Measurements from ENCODE around the gene PPP1R36. TPM values are rescaled to one million over a fixed set of nuclear protein-coding genes. Genes with fewer than 3 reads are reported as not detected.

Gene PPP1R36
- total RNA-seq, 1 donor from 2014 or later = not detected

GRCh38 chr14:64507376-64508156 is 42.2 kb upstream of the PPP1R36 start:
- Histone ChIP-seq H3K36me3 (no peaks in the 10 kb centered on the region), H3K4me3 (peak overlapping the region; percentile 91 to 94), H3K9me3 (no peaks in the 10 kb centered on the region), H3K27ac (no peak overlapping the region), H3K4me1 (peaks cover 4 to 34% of the 10 kb centered on the region in 2 donors), H3K27me3 (no peaks in the 10 kb centered on the region)
- intact Hi-C loops (cut with DNase I) = loop anchor here (10.0 kb wide), 1 partner anchor 863 kb away; the partner anchor contains the start of gene WDR89
- no peak for DNase-seq (ENCODE audit: low spot score in 2 of 2)
- no peak for TF ChIP-seq CTCF (IDR thresholded peaks at IDR 0.05)

GRCh38 chr14:64508215-64508776 is 41.5 kb upstream of the PPP1R36 start:
- H3K4me1 ChIP-seq = peaks cover 3 to 37% of the 10 kb centered on the region in 2 donors
- H3K27me3 ChIP-seq = no peaks in the 10 kb centered on the region
- H3K36me3 ChIP-seq = no peaks in the 10 kb centered on the region
- no peak for TF ChIP-seq CTCF (IDR thresholded peaks at IDR 0.05)
- no peak overlapping the region for H3K4me3 ChIP-seq
- intact Hi-C loops (cut with DNase I) = loop anchor here (10.0 kb wide), 1 partner anchor 863 kb away; the partner anchor contains the start of gene WDR89
- no peak for DNase-seq (ENCODE audit: low spot score in 2 of 2)
- no peak overlapping the region for H3K27ac ChIP-seq
- no peaks in the 10 kb centered on the region for H3K9me3 ChIP-seq

- intact Hi-C loops (cut with DNase I) = loop anchor here (10.0 kb wide), 1 partner anchor 864 kb away; the partner anchor contains the start of gene WDR89
- Histone ChIP-seq H3K4me1 (peaks cover 3 to 37% of the 10 kb centered on the region in 2 donors), H3K27ac (no peak overlapping the region), H3K27me3 (no peaks in the 10 kb centered on the region), H3K4me3 (no peak overlapping the region), H3K36me3 (no peaks in the 10 kb centered on the region), H3K9me3 (no peaks in the 10 kb centered on the region)
- DNase-seq (ENCODE audit: low spot score in 2 of 2) = no peak
- no peak for TF ChIP-seq CTCF (IDR thresholded peaks at IDR 0.05)
Measured at GRCh38 chr14:64509036-64509435, 40.7 kb upstream of the PPP1R36 start.

- H3K27me3 ChIP-seq = no peaks in the 10 kb centered on the region
Measured at GRCh38 chr14:64510825-64511671, 38.7 kb upstream of the PPP1R36 start.

More at GRCh38 chr14:64510825-64511671, 38.7 kb upstream of the PPP1R36 start:
- H3K9me3 ChIP-seq = no peaks in the 10 kb centered on the region
- H3K4me3 ChIP-seq = no peak overlapping the region
- peak; percentile 75 to 87 (median 81) for TF ChIP-seq CTCF (IDR thresholded peaks at IDR 0.05)
- intact Hi-C loops (cut with DNase I) = loop anchor here (1.0 kb wide), 1 partner anchor 125 kb away; no protein-coding TSS in a partner anchor
- H3K36me3 ChIP-seq = no peaks in the 10 kb centered on the region
- H3K4me1 ChIP-seq = peaks cover 8 to 33% of the 10 kb centered on the region in 2 donors
- peak in 1 of 2 donors; percentile 84 for DNase-seq (ENCODE audit: low spot score in 2 of 2)
- peak overlapping the region in 1 of 2 donors; percentile 44 for H3K27ac ChIP-seq
